Measurements from ENCODE around the gene ADAMTSL3. TPM values are rescaled to one million over a fixed set of nuclear protein-coding genes. Genes with fewer than 3 reads are reported as not detected.

Gene ADAMTSL3
- total RNA-seq, 3 donors from 2014 or later: 2.2 to 52.1 (median 4.1) TPM

- H3K36me3 ChIP-seq (ENCODE audit: low read depth): no peaks in the 10 kb centered on the region
- DNase-seq: no peak
- intact Hi-C loops (cut with DNase I, micrococcal nuclease): no loop called here
- no peaks in the 10 kb centered on the region for H3K4me1 ChIP-seq (ENCODE audit: low read depth)
- H3K4me3 ChIP-seq: no peak overlapping the region
- H3K9me3 ChIP-seq: no peaks in the 10 kb centered on the region
- no peak for ATAC-seq
- no peak for TF ChIP-seq CTCF (IDR thresholded peaks at IDR 0.05)
Observed at GRCh38 chr15:83692746-83693581, 39.0 kb downstream of the ADAMTSL3 start.

GRCh38 chr15:83694015-83694414, 40.1 kb downstream of the ADAMTSL3 start:
- Histone ChIP-seq H3K9me3 (no peaks in the 10 kb centered on the region), H3K4me3 (no peak overlapping the region), H3K36me3 (ENCODE audit: low read depth) (no peaks in the 10 kb centered on the region), H3K4me1 (ENCODE audit: low read depth) (no peaks in the 10 kb centered on the region)
- DNase-seq (no peak), ATAC-seq (no peak)
- TF ChIP-seq CTCF (IDR thresholded peaks at IDR 0.05): no peak
- intact Hi-C loops (cut with DNase I, micrococcal nuclease): no loop called here

GRCh38 chr15:83694536-83694935, 40.6 kb downstream of the ADAMTSL3 start:
- Histone ChIP-seq H3K36me3 (ENCODE audit: low read depth) (no peaks in the 10 kb centered on the region), H3K4me3 (no peak overlapping the region), H3K9me3 (no peaks in the 10 kb centered on the region), H3K4me1 (ENCODE audit: low read depth) (no peaks in the 10 kb centered on the region)
- intact Hi-C loops (cut with DNase I, micrococcal nuclease): no loop called here
- no peak for TF ChIP-seq CTCF (IDR thresholded peaks at IDR 0.05)
- ATAC-seq (no peak), DNase-seq (no peak)

- no peak for TF ChIP-seq CTCF (IDR thresholded peaks at IDR 0.05)
- H3K36me3 ChIP-seq (ENCODE audit: low read depth): no peaks in the 10 kb centered on the region
- intact Hi-C loops (cut with DNase I, micrococcal nuclease): no loop called here
- no peaks in the 10 kb centered on the region for H3K4me1 ChIP-seq (ENCODE audit: low read depth)
- DNase-seq (no peak), ATAC-seq (no peak)
- H3K4me3 ChIP-seq: no peak overlapping the region
- no peaks in the 10 kb centered on the region for H3K9me3 ChIP-seq
Observed at GRCh38 chr15:83695246-83695645, 41.3 kb downstream of the ADAMTSL3 start.

- no peaks in the 10 kb centered on the region for H3K4me1 ChIP-seq (ENCODE audit: low read depth)
- no peaks in the 10 kb centered on the region for H3K36me3 ChIP-seq (ENCODE audit: low read depth)
- no peak for DNase-seq
- no peak for ATAC-seq
- no peak overlapping the region for H3K4me3 ChIP-seq
- no peak for TF ChIP-seq CTCF (IDR thresholded peaks at IDR 0.05)
- intact Hi-C loops (cut with DNase I, micrococcal nuclease): no loop called here
- no peaks in the 10 kb centered on the region for H3K9me3 ChIP-seq
Observed at GRCh38 chr15:83695901-83696425, 42.0 kb downstream of the ADAMTSL3 start.
